GM12878 (cell line): ENCODE measurements around the gene HOMER2.

Experiments
- BACH1 ChIP-seq: fragments of 450-650 bp; IDR thresholded peaks from 2 replicates; pipeline ENCODE4 v1.6.1; 2017; ENCODE audit warnings: mild to moderate bottlenecking, borderline replicate concordance
- BHLHE40 ChIP-seq, 2 experiments: fragments of 450-650 bp in 1 of 2; IDR thresholded peaks; 2 replicates each; pipeline ENCODE4 v1.6.1; 2011 to 2017; ENCODE audit warnings: low read depth in 2 of 2, borderline replicate concordance in 1 of 2, improper control_type of control experiment in 1 of 2, low read length in 1 of 2, mild to moderate bottlenecking in 1 of 2
- CEBPB ChIP-seq, 2 experiments: fragments of 150-350 bp in 1 of 2; IDR thresholded peaks; 2 replicates each; pipeline ENCODE4 v1.6.1; 2012 to 2014; ENCODE audit warnings: low read depth in 2 of 2, low read length in 2 of 2, borderline replicate concordance in 1 of 2, inconsistent platforms in 1 of 2
- CREM ChIP-seq: IDR thresholded peaks from 2 replicates; pipeline ENCODE4 v1.6.1; 2014; ENCODE audit warnings: antibody characterized with exemption, low read depth
- CTCF ChIP-seq, 3 experiments: IDR thresholded peaks in 2 of 3; conservative IDR thresholded peaks in 1 of 3; 2 replicates each; pipeline ENCODE4 v1.5.1; 2011; ENCODE audit warnings: low read depth in 3 of 3, low read length in 3 of 3, mild to moderate bottlenecking in 3 of 3, control low read depth in 2 of 3, moderate library complexity in 2 of 3, inconsistent platforms in 1 of 3, mixed read lengths in 1 of 3; ENCODE audit not compliant: control insufficient read depth in 2 of 3, insufficient read depth in 1 of 3; ENCODE audit errors: extremely low read depth in 1 of 3
- EZH2 ChIP-seq: IDR thresholded peaks from 2 replicates; pipeline ENCODE4 v1.6.1; 2012; ENCODE audit warnings: low read depth, mild to moderate bottlenecking, control low read depth, inconsistent platforms, low read length, borderline replicate concordance; ENCODE audit not compliant: control insufficient read depth
- NFIC ChIP-seq: IDR thresholded peaks from 2 replicates; pipeline ENCODE4 v1.6.1; 2012; ENCODE audit warnings: low read depth, mild to moderate bottlenecking, inconsistent platforms, low read length, moderate library complexity
- POLR2A ChIP-seq: IDR thresholded peaks from 2 replicates; pipeline ENCODE4 v1.6.1; 2011; ENCODE audit warnings: low read depth, mild to moderate bottlenecking, low read length
- SMC3 ChIP-seq: IDR thresholded peaks from 2 replicates; pipeline ENCODE4 v1.6.1; 2011; ENCODE audit warnings: low read length, improper control_type of control experiment, borderline replicate concordance
- YY1 ChIP-seq: IDR thresholded peaks from 2 replicates; pipeline ENCODE4 v1.6.1; 2011; ENCODE audit warnings: low read depth, mild to moderate bottlenecking, low read length
- ZZZ3 ChIP-seq: IDR thresholded peaks from 2 replicates; pipeline ENCODE4 v1.6.1; 2011; ENCODE audit warnings: low read depth; ENCODE audit not compliant: control insufficient read depth, insufficient read length
- TF ChIP-seq, protein P1 (sequence below): IDR thresholded peaks from 2 replicates; pipeline ENCODE4 v1.6.1; 2012; ENCODE audit warnings: low read length, inconsistent platforms

DNA sequence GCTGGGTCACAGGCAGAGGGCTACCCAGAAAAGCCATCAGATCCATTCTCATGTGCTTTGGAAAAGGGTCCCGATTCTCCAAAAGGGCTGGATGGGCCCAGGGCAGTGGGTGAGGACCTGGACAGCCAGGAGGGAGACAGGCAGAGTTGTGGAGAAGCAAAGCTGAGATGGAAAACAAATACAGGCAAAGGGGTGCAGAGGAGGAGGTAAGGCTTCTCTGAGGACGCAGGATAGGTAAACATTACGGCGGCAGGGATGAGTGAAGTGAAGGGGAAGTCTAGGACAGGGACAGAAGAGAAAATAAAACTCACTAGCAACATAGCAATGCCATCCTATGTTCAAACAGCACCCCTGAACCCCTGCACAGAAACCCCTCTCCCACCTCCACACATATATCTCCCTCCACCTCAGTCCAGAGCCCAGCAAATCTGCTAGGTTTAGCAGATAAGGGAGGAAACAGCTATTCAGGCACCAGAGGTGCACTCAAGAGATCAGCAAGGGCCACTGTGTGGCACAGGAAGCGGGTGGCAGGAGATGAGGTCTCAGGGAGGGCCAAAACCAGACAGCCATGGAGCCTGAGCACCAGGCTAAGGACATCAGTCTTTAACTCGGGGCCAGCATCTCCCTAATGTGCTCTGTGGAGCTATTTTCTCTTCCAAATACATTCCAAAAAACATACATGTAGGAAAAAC is 51.3 kb downstream of the HOMER2 start:
- no peak for TF ChIP-seq BHLHE40 (IDR thresholded peaks at IDR 0.05; ENCODE audit: borderline replicate concordance in 1 of 2, low read depth in 2 of 2, low read length in 1 of 2)
- no peak for TF ChIP-seq CTCF (IDR thresholded peaks at IDR 0.05 in 2 of 3, conservative IDR thresholded peaks at IDR 0.05 in 1 of 3; ENCODE audit: control insufficient read depth in 2 of 3, extremely low read depth in 1 of 3, insufficient read depth in 1 of 3, low read depth in 3 of 3, low read length in 3 of 3)
- TF ChIP-seq ZZZ3: no peak
- TF ChIP-seq YY1: no peak
- TF ChIP-seq CREM: no peak
- no peak for TF ChIP-seq SMC3
- TF ChIP-seq POLR2A: no peak
- no peak for TF ChIP-seq EZH2
- no peak for TF ChIP-seq BACH1
- TF ChIP-seq, protein P1, sequence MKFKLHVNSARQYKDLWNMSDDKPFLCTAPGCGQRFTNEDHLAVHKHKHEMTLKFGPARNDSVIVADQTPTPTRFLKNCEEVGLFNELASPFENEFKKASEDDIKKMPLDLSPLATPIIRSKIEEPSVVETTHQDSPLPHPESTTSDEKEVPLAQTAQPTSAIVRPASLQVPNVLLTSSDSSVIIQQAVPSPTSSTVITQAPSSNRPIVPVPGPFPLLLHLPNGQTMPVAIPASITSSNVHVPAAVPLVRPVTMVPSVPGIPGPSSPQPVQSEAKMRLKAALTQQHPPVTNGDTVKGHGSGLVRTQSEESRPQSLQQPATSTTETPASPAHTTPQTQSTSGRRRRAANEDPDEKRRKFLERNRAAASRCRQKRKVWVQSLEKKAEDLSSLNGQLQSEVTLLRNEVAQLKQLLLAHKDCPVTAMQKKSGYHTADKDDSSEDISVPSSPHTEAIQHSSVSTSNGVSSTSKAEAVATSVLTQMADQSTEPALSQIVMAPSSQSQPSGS: no peak
- TF ChIP-seq NFIC: no peak
- no peak for TF ChIP-seq CEBPB (IDR thresholded peaks at IDR 0.05; ENCODE audit: borderline replicate concordance in 1 of 2, low read depth in 2 of 2, low read length in 2 of 2)
